GM12878 (cell line): ENCODE data around the gene LCN9. TPM values are rescaled to one million over a fixed set of nuclear protein-coding genes. Genes with fewer than 3 reads are reported as not detected.

Experiments
- ATAC-seq: fragments of 200-7000 bp; cut with Tn5 transposase; 3 replicates; pipeline ENCODE4 v1.9.1; 2020; ENCODE audit warnings: mild to moderate bottlenecking, moderate library complexity
- BruUV-seq: library from RNA; stranded (reverse); fragments of 400-500 nt; replicated peaks from 2 replicates; lab custom pipeline; 2021; lab: Mats Ljungman, UMichigan
- CTCF ChIA-PET: fragments of 300-600 bp; sonication (Branson Sonifier 250); formaldehyde crosslinking; extraction: SDS; loops from one replicate; lab custom pipeline; 2021; ENCODE audit warnings: inconsistent platforms; lab: Yijun Ruan, JAX
- POLR2A ChIA-PET: fragments of 350-600 bp; formaldehyde crosslinking; extraction: SDS; loops from one replicate; lab custom pipeline; 2021; ENCODE audit warnings: inconsistent platforms; lab: Charles Lee
- RAD21 ChIA-PET: fragments of 300-600 bp; sonication (Branson Sonifier 250); formaldehyde crosslinking; loops from one replicate; lab custom pipeline; 2023; ENCODE audit warnings: antibody characterized with exemption; ENCODE audit not compliant: unreplicated experiment; lab: Charles Lee
- SMC1A ChIA-PET: fragments of 300-600 bp; sonication (Branson Sonifier 250); formaldehyde crosslinking; loops from one replicate; lab custom pipeline; 2023; ENCODE audit not compliant: unreplicated experiment, uncharacterized antibody; lab: Charles Lee
- DNase-seq: peaks from one replicate; pipeline ENCODE4 v3.0.0-alpha.2; 2011; ENCODE audit warnings: low read depth, low spot score
- FAIRE-seq: peaks from 3 replicates; lab custom pipeline; 2011; peaks lifted over from hg19 to GRCh38; lab: Jason Lieb, UNC
- H2AFZ ChIP-seq: 2 replicates; pipeline ENCODE4 v1.6.0; 2011; ENCODE audit warnings: low read depth, low read length, control low read depth; ENCODE audit not compliant: control insufficient read depth
- H3K27ac ChIP-seq: 2 replicates; pipeline ENCODE4 v1.5.1; 2011; ENCODE audit warnings: control low read depth; ENCODE audit not compliant: control insufficient read depth, insufficient read depth
- H3K27me3 ChIP-seq, 2 experiments: replicated peaks in 1 of 2; 2 replicates each; pipeline versions ENCODE4 v1.6.0 to v1.6.1; 2011; ENCODE audit warnings: low read length in 1 of 2; ENCODE audit not compliant: control insufficient read depth in 2 of 2, insufficient read depth in 2 of 2
- H3K36me3 ChIP-seq, 2 experiments: 2 replicates each; pipeline ENCODE4 v1.5.1; 2011; ENCODE audit warnings: low read length in 1 of 2; ENCODE audit not compliant: control insufficient read depth in 2 of 2, insufficient read depth in 2 of 2
- H3K4me1 ChIP-seq: 2 replicates; pipeline ENCODE4 v1.6.1; 2011; ENCODE audit warnings: mild to moderate bottlenecking, low read length, moderate library complexity, mixed read lengths; ENCODE audit not compliant: control insufficient read depth, insufficient read depth
- H3K4me2 ChIP-seq: 2 replicates; pipeline ENCODE4 v1.6.0; 2011; ENCODE audit warnings: control low read depth; ENCODE audit not compliant: control insufficient read depth, insufficient read depth
- H3K4me3 ChIP-seq: fragments of 200-600 bp; sonication (generic); 2 replicates; pipeline ENCODE4 v1.5.1; 2016
- H3K79me2 ChIP-seq: 2 replicates; pipeline ENCODE4 v1.6.0; 2011; ENCODE audit warnings: low read length; ENCODE audit not compliant: control insufficient read depth, insufficient read depth
- H3K9ac ChIP-seq: 2 replicates; pipeline ENCODE4 v1.8.0; 2011; ENCODE audit warnings: low read length, control low read depth, mixed read lengths; ENCODE audit not compliant: control insufficient read depth, insufficient read depth
- H3K9me3 ChIP-seq: replicated peaks from 3 replicates; pipeline ENCODE4 v1.5.1; 2011; ENCODE audit warnings: mild to moderate bottlenecking, low read length; ENCODE audit not compliant: control insufficient read depth, insufficient read depth
- H4K20me1 ChIP-seq: 2 replicates; pipeline ENCODE4 v1.6.0; 2011; ENCODE audit not compliant: control insufficient read depth, insufficient read depth
- CEBPB ChIP-seq, 2 experiments: fragments of 150-350 bp in 1 of 2; IDR thresholded peaks; 2 replicates each; pipeline ENCODE4 v1.6.1; 2012 to 2014; ENCODE audit warnings: low read depth in 2 of 2, low read length in 2 of 2, borderline replicate concordance in 1 of 2, inconsistent platforms in 1 of 2
- CREM ChIP-seq: IDR thresholded peaks from 2 replicates; pipeline ENCODE4 v1.6.1; 2014; ENCODE audit warnings: antibody characterized with exemption, low read depth
- FOXK2 ChIP-seq: fragments of 450-650 bp; IDR thresholded peaks from 2 replicates; pipeline ENCODE4 v1.6.1; 2017; ENCODE audit warnings: mild to moderate bottlenecking, moderate library complexity
- HDAC6 ChIP-seq: fragments of 200-600 bp; sonication (generic); IDR thresholded peaks from one replicate; pipeline ENCODE4 v1.8.0; 2017; ENCODE audit warnings: antibody characterized with exemption; ENCODE audit not compliant: unreplicated experiment
- NR2C2 ChIP-seq: IDR thresholded peaks from 2 replicates; pipeline ENCODE4 v1.6.1; 2011; ENCODE audit warnings: borderline replicate concordance, low read depth; ENCODE audit not compliant: control insufficient read depth, insufficient read length
- PBX3 ChIP-seq: IDR thresholded peaks from 2 replicates; pipeline ENCODE4 v1.6.1; 2011; ENCODE audit warnings: mild to moderate bottlenecking, low read depth, low read length, moderate library complexity; ENCODE audit not compliant: insufficient replicate concordance
- PKNOX1 ChIP-seq: fragments of 450-650 bp; IDR thresholded peaks from 2 replicates; pipeline ENCODE4 v1.6.1; 2016; ENCODE audit warnings: mild to moderate bottlenecking
- RAD21 ChIP-seq: IDR thresholded peaks from 2 replicates; pipeline ENCODE4 v1.6.1; 2011; ENCODE audit warnings: mild to moderate bottlenecking, low read depth, low read length, moderate library complexity; ENCODE audit not compliant: insufficient read depth
- RCOR1 ChIP-seq: conservative IDR thresholded peaks from 2 replicates; pipeline ENCODE4 v1.6.1; 2012; ENCODE audit warnings: low read depth, low read length, improper control_type of control experiment
- SMAD1 ChIP-seq: fragments of 450-650 bp; IDR thresholded peaks from 2 replicates; pipeline ENCODE4 v1.6.1; 2018; ENCODE audit warnings: mild to moderate bottlenecking, low read depth; ENCODE audit not compliant: partially characterized antibody
- ZBTB40 ChIP-seq: fragments of 450-650 bp; IDR thresholded peaks from 2 replicates; pipeline ENCODE4 v1.6.1; 2016; ENCODE audit warnings: mild to moderate bottlenecking, moderate library complexity, borderline replicate concordance
- WGBS: methylation state at CpG from one replicate; pipeline ENCODE4 v1.1.6; 2016; ENCODE audit warnings: low lambda C conversion rate; ENCODE audit not compliant: insufficient replicate concordance, insufficient coverage; ENCODE audit errors: missing lambda C conversion rate; 5-methylcytosine and 5-hydroxymethylcytosine counted together
- in situ Hi-C: fragments of 300-500 bp; cut with MboI; formaldehyde crosslinking; loops from 9 replicates; pipeline ENCODE4 v1.14.3; 2018; ENCODE audit warnings: mixed read lengths
- intact Hi-C: fragments of 100-400 bp; cut with micrococcal nuclease; formaldehyde crosslinking; loops from one replicate; pipeline ENCODE4 v1.14.2; 2022; ENCODE audit not compliant: unreplicated experiment
- polyA plus RNA-seq, 11 experiments: library from polyadenylated mRNA; depleted of rRNA in 4 of 11; unstranded in 6 of 11; stranded (reverse) in 5 of 11; fragments of >200 nt; fragmentation: Nextera tagmentation in 4 of 11; fragmentation: Illumina TruSeq in 1 of 11; extraction: Ambion mirVana in 4 of 11; extraction: Trizol in 1 of 11; gene quantifications; 1 replicate in 1 of 11; 2 replicates in 10 of 11; pipeline versions ENCODE4 v1.2.1 to v1.2.3, GENCODE V29; 2011 to 2016; ENCODE audit warnings: inconsistent platforms in 2 of 11, missing spikeins in 2 of 11, low read depth in 1 of 11
- total RNA-seq, 4 experiments: library from RNA; depleted of rRNA in 3 of 4; stranded (reverse); fragments of >200 nt in 3 of 4; fragmentation: Illumina TruSeq in 1 of 4; extraction: Trizol in 1 of 4; gene quantifications; 2 replicates each; pipeline versions ENCODE4 v1.2.1 to v1.2.3, GENCODE V29; 2013 to 2021
- TF ChIP-seq, protein P1 (sequence below): fragments of 450-650 bp; conservative IDR thresholded peaks from 2 replicates; pipeline ENCODE4 v1.6.1; 2017; ENCODE audit warnings: mild to moderate bottlenecking, moderate library complexity

LCN9 gene
- total and polyA plus RNA-seq, 10 of the 15 experiments (the other 5 are each of a cell fraction or from before 2014, with no cell fraction given): not detected

GRCh38 chr9:135615666-135616618, 47.2 kb upstream of the LCN9 start:
- CTCF ChIA-PET: no interaction called here
- Histone ChIP-seq H3K9me3 (no peaks in the 10 kb centered on the region), H3K36me3 (no peaks in the 10 kb centered on the region), H3K9ac (no peak overlapping the region), H3K27me3 (no peaks in the 10 kb centered on the region; a peak in 1 of 4 replicates), H3K79me2 (no peaks in the 10 kb centered on the region), H3K4me1 (no peaks in the 10 kb centered on the region), H4K20me1 (no peaks in the 10 kb centered on the region), H2AFZ (no peak overlapping the region), H3K27ac (no peak overlapping the region), H3K4me2 (no peak overlapping the region), H3K4me3 (no peak overlapping the region)
- no peak for ATAC-seq
- RAD21 ChIA-PET: no interaction called here
- no peak for DNase-seq
- POLR2A ChIA-PET: no interaction called here
- FAIRE-seq: no peak
- in situ Hi-C loops: no loop called here
- BruUV-seq: no TSS peak
- intact Hi-C loops: no loop called here
- TF ChIP-seq RAD21 (no peak), FOXK2 (no peak), NR2C2 (no peak), SMAD1 (no peak), CEBPB (IDR thresholded peaks at IDR 0.05; ENCODE audit: borderline replicate concordance in 1 of 2, low read depth in 2 of 2, low read length in 2 of 2) (no peak), CREM (no peak), HDAC6 (no peak), ZBTB40 (no peak), RCOR1 (no peak), PBX3 (no peak), PKNOX1 (no peak)
- TF ChIP-seq, protein P1, sequence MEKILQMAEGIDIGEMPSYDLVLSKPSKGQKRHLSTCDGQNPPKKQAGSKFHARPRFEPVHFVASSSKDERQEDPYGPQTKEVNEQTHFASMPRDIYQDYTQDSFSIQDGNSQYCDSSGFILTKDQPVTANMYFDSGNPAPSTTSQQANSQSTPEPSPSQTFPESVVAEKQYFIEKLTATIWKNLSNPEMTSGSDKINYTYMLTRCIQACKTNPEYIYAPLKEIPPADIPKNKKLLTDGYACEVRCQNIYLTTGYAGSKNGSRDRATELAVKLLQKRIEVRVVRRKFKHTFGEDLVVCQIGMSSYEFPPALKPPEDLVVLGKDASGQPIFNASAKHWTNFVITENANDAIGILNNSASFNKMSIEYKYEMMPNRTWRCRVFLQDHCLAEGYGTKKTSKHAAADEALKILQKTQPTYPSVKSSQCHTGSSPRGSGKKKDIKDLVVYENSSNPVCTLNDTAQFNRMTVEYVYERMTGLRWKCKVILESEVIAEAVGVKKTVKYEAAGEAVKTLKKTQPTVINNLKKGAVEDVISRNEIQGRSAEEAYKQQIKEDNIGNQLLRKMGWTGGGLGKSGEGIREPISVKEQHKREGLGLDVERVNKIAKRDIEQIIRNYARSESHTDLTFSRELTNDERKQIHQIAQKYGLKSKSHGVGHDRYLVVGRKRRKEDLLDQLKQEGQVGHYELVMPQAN: no peak
- SMC1A ChIA-PET: no interaction called here
- WGBS: 40% methylated on average over 31 of the region's 31 CpGs
